MG63 (cell line): ENCODE data around the gene KIAA0232. TPM values are rescaled to one million over a fixed set of nuclear protein-coding genes. Genes with fewer than 3 reads are reported as not detected.
A peak's percentile ranks its signal among the peaks of the same experiment; 100 is the strongest.
"Not testable (repeated sequence)": the region's sequence is repeated elsewhere in the genome, so short reads cannot be mapped to it uniquely, and the experiment has no call there.

Experiments used
- DNase-seq: peaks from one replicate; pipeline ENCODE4 v3.0.0-alpha.2; 2020
- H3K27me3 ChIP-seq: fragments of 250-450 bp; sonication (Bioruptor Pico); 2 replicates; pipeline ENCODE4 v1.5.1; 2020; ENCODE audit warnings: mild to moderate bottlenecking, moderate library complexity
- H3K36me3 ChIP-seq: fragments of 250-450 bp; sonication (Bioruptor Pico); 2 replicates; pipeline ENCODE4 v1.5.1; 2020; ENCODE audit warnings: mild to moderate bottlenecking, moderate library complexity
- H3K4me3 ChIP-seq: fragments of 250-450 bp; sonication (Bioruptor Pico); 2 replicates; pipeline ENCODE4 v1.5.1; 2020; ENCODE audit warnings: mild to moderate bottlenecking, moderate library complexity
- H3K9me3 ChIP-seq: fragments of 250-450 bp; sonication (Bioruptor Pico); 2 replicates; pipeline ENCODE4 v1.5.1; 2020; ENCODE audit warnings: mild to moderate bottlenecking, moderate library complexity
- total RNA-seq: library from RNA; depleted of rRNA; stranded (reverse); fragments of >200 nt; shearing (Covaris generic); gene quantifications from 2 replicates; pipeline ENCODE4 v1.2.3, GENCODE V29; 2014; ENCODE audit warnings: low replicate concordance

KIAA0232 gene
- total RNA-seq, 1 experiment from 2014 or later = 2.9 TPM

DNA sequence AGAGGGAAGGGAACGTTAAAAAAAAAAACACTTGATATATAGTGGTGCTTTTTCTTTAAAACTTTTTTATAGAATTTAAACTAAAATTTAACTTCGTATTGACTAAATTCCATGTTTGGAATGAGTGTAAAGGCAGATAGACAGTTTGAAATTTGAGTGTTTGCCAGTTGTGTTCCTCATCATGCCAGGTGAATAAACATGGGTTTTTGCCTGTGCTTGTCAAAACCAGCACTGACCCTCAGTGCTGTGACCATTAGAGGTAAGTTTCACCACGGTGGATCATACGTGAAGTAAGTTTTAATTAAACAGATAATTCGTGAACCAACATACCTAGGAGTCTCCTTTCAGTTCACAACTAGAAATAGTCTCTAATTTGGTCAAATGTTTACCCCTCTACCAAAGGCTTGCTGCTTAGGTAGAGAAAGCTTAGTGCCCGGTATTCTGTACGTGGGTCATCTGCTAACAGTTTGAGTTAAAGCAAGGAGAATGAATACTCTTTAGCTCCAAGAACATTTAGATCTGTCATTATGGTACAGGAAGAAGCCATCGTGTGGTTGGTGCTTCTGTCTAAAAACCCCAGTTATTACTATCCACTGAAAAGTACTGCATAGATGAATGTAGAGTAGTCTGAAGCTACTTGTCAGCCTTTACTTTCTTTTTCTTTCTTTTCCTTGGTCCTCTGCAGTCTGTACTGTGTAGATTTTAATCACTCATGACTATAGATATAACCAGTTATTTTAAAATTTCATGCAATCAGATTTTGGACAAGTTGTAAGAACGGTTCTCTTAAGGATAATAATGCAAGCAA, 32.7 kb downstream of the KIAA0232 start:
- DNase-seq = no peak
- Histone ChIP-seq H3K36me3 (peaks cover 10% of the 10 kb centered on the region), H3K9me3 (no peaks in the 10 kb centered on the region; the same call in 1 of the 2 replicates), H3K27me3 (no peaks in the 10 kb centered on the region), H3K4me3 (no peak overlapping the region)

GRCh38 chr4:6819295-6819694, 36.8 kb downstream of the KIAA0232 start:
- Histone ChIP-seq H3K9me3 (peaks cover 6% of the 10 kb centered on the region), H3K27me3 (no peaks in the 10 kb centered on the region), H3K4me3 (no peak overlapping the region), H3K36me3 (peaks cover 10% of the 10 kb centered on the region)
- DNase-seq = no peak

- DNase-seq = no peak
- H3K27me3 ChIP-seq = no peaks in the 10 kb centered on the region
- no peak overlapping the region for H3K4me3 ChIP-seq
- H3K9me3 ChIP-seq = peaks cover 6% of the 10 kb centered on the region
- peaks cover 17% of the 10 kb centered on the region for H3K36me3 ChIP-seq
Observed at GRCh38 chr4:6820695-6821094, 38.2 kb downstream of the KIAA0232 start.

DNA sequence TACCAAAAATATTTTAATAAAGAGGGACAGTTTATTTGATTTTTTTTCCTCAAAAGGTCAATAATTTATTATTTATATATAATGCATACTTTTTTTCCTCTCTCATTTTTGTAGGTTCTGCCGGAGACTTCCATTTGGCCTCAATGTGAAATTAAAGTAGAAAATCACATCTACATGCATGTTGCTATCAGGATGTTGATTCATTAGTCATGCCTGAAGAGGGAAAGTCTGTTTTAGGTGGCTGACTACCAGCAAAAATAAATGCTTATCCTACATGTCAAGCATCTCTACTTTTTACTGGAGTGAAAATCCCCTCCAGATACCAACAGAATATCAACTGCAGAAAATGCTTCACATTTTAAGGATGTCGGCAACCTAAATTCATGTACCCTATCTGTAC, 41.5 kb downstream of the KIAA0232 start:
- Histone ChIP-seq H3K27me3 (no peaks in the 10 kb centered on the region), H3K9me3 (peaks cover 6% of the 10 kb centered on the region)
- DNase-seq = no peak

DNA sequence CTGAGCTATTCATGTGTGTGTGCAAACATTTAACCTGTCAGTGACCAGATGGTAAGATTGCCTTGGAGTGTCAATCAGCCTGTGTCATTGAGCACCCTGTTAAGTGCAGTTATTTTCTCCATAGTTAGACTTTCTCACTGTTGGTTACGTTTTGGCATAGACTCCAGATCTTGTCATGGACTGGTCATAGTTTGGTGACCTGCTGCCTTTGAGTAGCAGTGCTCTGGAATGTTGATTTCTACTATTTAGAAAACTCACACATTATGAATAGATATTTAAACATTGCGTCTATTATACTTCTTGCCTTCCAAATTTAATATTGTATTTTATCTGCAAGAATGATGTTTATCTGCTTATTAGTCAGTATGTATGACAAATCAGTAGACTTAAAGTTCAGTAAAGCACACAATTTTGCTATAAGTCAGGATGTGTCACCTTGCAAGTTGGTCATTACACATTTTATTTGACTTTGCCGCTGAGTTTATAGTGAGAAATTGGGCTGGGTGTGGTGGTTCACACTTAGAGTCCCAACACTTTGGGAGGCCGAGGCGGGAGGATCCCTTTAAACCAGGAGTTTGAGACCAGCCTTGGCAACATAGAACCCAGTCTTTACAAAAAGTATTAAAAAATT, 42.4 kb downstream of the KIAA0232 start:
- DNase-seq = no peak
- no peak overlapping the region for H3K4me3 ChIP-seq
- H3K36me3 ChIP-seq = peaks cover 15% of the 10 kb centered on the region
- H3K9me3 ChIP-seq = peaks cover 6% of the 10 kb centered on the region
- no peaks in the 10 kb centered on the region for H3K27me3 ChIP-seq

More for the DNA sequence above, 41.5 kb downstream of the KIAA0232 start:
- peaks cover 13% of the 10 kb centered on the region for H3K36me3 ChIP-seq
- no peak overlapping the region for H3K4me3 ChIP-seq

DNA sequence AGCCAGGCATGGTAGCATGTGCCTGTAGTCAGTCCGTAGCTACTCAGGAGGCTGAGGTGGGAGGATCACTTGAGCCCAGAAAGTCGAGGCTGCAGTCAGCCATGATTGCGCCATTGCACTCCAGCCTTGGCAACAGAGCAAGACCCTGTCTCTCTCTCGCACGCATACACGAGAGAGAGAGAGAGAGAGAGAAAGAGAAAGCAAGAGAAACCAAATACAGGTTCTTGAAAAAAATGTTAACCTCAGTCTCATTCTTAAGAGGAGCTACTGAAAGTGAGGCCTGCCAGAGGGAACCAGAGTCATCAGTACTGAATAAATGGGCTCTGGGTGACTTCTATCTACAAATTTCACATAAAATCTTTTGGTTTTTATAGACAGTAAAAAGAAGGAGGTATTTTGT, 42.9 kb downstream of the KIAA0232 start:
- DNase-seq = no peak
- H3K27me3 ChIP-seq = no peaks in the 10 kb centered on the region
- peaks cover 6% of the 10 kb centered on the region for H3K9me3 ChIP-seq
- H3K4me3 ChIP-seq = no peak overlapping the region
- peaks cover 15% of the 10 kb centered on the region for H3K36me3 ChIP-seq

- no peak overlapping the region for H3K4me3 ChIP-seq
- H3K9me3 ChIP-seq = no peaks in the 10 kb centered on the region
- H3K27me3 ChIP-seq = no peaks in the 10 kb centered on the region
- DNase-seq = no peak
- H3K36me3 ChIP-seq = peaks cover 15% of the 10 kb centered on the region
Observed at GRCh38 chr4:6826781-6827508, 44.4 kb downstream of the KIAA0232 start.

- no peaks in the 10 kb centered on the region for H3K27me3 ChIP-seq
- H3K4me3 ChIP-seq = no peak overlapping the region
- H3K36me3 ChIP-seq = peaks cover 15% of the 10 kb centered on the region
- DNase-seq = no peak
- no peaks in the 10 kb centered on the region for H3K9me3 ChIP-seq
Observed at GRCh38 chr4:6829086-6829485, 46.6 kb downstream of the KIAA0232 start.

- Histone ChIP-seq H3K4me3 (no peak overlapping the region), H3K9me3 (no peaks in the 10 kb centered on the region), H3K27me3 (no peaks in the 10 kb centered on the region), H3K36me3 (no peaks in the 10 kb centered on the region)
- peak; percentile 24 for DNase-seq
Observed at GRCh38 chr4:6834867-6835266, 52.3 kb downstream of the KIAA0232 start.

- H3K27me3 ChIP-seq, H3K36me3 ChIP-seq, DNase-seq, H3K9me3 ChIP-seq, H3K4me3 ChIP-seq: not testable (repeated sequence)
Observed at GRCh38 chr4:6835616-6836015, 53.1 kb downstream of the KIAA0232 start.

- not testable (repeated sequence) for DNase-seq, H3K9me3 ChIP-seq, H3K36me3 ChIP-seq, H3K4me3 ChIP-seq, H3K27me3 ChIP-seq
Observed at GRCh38 chr4:6837106-6837505, 54.6 kb downstream of the KIAA0232 start.

DNA sequence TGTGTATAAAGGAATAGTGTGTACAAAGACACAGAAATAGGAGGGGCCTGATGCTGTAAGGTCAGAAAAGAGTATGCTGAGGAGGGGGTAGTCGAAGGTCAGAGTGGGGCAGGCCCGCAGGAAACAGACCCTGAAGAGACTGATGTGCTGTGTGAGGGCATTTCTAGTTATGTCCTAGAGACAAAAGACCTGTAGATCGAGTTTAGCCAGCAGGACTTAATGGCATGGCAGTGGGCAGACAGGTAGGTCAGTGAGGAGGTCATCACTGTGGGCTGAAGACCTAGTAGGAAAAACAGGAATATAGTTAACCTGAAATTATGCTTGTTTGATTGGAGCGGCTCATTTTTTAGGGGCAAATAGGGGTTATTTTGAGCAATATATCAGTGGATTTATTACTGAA, 57.1 kb downstream of the KIAA0232 start:
- H3K4me3 ChIP-seq = no peak overlapping the region
- no peak for DNase-seq

DNA sequence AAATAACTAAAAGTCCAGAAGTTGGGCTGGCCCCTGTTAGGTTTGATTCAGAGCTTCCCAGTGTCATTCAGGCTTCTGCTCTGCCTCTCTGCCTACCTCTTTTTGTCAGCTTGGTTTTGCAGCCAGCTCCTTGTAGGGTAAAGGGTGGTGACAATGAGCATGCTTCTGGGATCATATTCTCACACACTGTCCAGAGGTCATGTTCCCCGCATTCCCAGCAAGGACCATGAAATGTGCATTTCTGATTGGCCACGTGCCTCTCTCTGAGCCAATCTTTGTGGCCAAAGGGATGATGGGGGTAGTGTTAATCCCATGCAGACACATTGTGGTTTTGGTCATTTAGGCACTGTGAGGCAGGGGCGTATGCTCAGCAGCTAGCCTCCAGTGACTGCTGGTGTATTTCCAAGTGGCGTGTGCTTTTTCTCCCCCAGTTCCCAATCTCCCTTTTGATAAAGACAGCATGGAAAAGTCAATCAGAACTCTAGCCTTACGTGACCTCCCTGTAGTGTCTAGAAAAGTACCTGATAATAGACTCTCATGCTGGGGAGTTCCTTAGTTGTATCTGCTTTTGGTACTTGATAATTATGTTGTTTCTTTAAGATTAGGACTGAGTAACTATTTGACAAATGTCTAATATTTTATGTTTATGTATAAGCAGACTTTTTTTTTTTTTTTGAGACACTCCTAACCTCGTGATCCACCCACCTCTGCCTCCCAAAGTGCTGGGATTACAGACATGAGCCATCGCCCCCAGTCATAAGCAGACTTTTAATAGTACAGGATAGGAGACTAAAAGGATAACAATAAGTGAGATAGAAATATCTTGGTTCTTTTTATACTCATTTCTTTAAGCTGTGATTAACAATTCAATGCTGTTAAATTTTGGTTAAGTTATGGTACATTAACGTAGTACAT, 57.8 kb downstream of the KIAA0232 start:
- no peaks in the 10 kb centered on the region for H3K36me3 ChIP-seq
- DNase-seq = no peak
- H3K27me3 ChIP-seq = no peaks in the 10 kb centered on the region
- H3K9me3 ChIP-seq = no peaks in the 10 kb centered on the region
- no peak overlapping the region for H3K4me3 ChIP-seq

More for the DNA sequence above, 57.1 kb downstream of the KIAA0232 start:
- Histone ChIP-seq H3K27me3 (no peaks in the 10 kb centered on the region), H3K9me3 (no peaks in the 10 kb centered on the region), H3K36me3 (no peaks in the 10 kb centered on the region)

DNA sequence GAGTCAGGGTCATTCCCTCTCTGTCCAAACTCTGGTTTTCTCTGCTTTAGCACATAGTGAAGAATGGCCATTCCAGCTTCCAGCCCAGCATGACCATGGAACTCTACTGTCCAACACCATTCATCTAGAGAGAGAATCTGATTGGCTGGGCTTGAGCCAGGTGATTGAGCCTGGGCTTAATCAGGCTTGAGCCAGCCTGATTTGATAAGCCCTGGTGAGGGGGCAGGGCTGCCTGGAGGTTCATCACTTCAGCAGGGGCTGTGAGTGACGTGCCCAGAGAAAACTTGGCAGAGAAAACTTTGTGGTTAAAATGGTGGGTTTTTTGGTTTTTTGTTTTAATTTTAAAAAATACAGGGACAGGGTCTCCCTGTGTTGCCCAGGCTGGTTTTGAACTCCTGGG, 62.5 kb downstream of the KIAA0232 start:
- DNase-seq = no peak
- Histone ChIP-seq H3K4me3 (no peak overlapping the region), H3K27me3 (no peaks in the 10 kb centered on the region)

DNA sequence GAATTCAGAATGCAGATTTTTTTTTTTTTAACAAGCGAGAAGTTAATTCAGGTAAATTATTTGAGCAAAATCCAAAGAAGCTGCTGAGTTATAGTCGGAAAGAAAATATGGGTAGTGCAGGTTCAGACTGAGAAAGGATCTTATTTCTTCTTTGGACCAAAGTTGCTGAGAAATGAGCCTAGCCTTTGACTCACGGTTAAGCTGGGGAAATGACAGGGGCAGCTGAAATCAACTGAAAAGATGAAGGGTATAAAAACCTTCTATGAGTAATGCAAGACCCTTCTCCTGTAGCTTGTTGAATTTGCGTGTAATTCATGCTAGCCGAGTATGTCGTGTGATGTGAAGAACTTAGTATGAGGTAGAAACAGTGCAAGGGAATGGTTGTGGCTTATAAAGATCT, 63.0 kb downstream of the KIAA0232 start:
- Histone ChIP-seq H3K4me3 (no peak overlapping the region), H3K27me3 (no peaks in the 10 kb centered on the region), H3K36me3 (peaks cover 4% of the 10 kb centered on the region; the same call in 1 of the 2 replicates), H3K9me3 (no peaks in the 10 kb centered on the region)
- DNase-seq = no peak

More for the DNA sequence above, 62.5 kb downstream of the KIAA0232 start:
- peaks cover 4% of the 10 kb centered on the region; the same call in 1 of the 2 replicates for H3K36me3 ChIP-seq
- H3K9me3 ChIP-seq = no peaks in the 10 kb centered on the region

DNA sequence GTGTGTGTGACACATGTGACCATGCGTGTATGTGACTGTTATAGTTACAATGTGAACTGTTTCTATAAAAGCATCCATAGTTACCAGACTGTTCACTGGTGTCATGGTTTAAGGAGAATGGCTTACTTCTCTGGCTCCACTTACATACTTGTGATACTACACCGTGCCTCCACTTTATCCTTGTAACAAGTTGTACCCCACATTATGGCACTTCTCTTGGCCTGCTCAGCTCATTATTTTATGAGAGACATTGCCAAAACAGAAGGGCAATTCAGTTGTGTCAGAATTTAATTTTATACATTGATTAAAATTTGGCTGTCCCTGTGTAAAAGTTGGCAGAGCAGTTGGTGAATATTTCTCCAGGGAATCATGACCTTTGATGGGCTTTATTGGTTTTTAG, 64.7 kb downstream of the KIAA0232 start:
- H3K4me3 ChIP-seq = no peak overlapping the region
- H3K36me3 ChIP-seq = peaks cover 6% of the 10 kb centered on the region; the same call in 1 of the 2 replicates
- no peaks in the 10 kb centered on the region for H3K9me3 ChIP-seq
- H3K27me3 ChIP-seq = no peaks in the 10 kb centered on the region
- no peak for DNase-seq
